Ishikawa (cell line): Measurements from ENCODE around the gene VIPR2.
A peak's percentile ranks its signal among the peaks of the same experiment; 100 is the strongest.

Experiments used
- CEBPB ChIP-seq: IDR thresholded peaks from 2 replicates; pipeline ENCODE4 v1.6.1; 2012
- CREB1 ChIP-seq: IDR thresholded peaks from 2 replicates; pipeline ENCODE4 v1.6.1; 2012; ENCODE audit warnings: low read depth
- EGR1 ChIP-seq: IDR thresholded peaks from 2 replicates; pipeline ENCODE4 v1.6.1; 2012
- EP300 ChIP-seq: IDR thresholded peaks from 2 replicates; pipeline ENCODE4 v1.6.1; 2012; ENCODE audit warnings: borderline replicate concordance
- FOXM1 ChIP-seq: IDR thresholded peaks from 2 replicates; pipeline ENCODE4 v1.6.1; 2012; ENCODE audit warnings: low read depth, borderline replicate concordance
- NFIC ChIP-seq: IDR thresholded peaks from 2 replicates; pipeline ENCODE4 v1.6.1; 2012
- RAD21 ChIP-seq: IDR thresholded peaks from 2 replicates; pipeline ENCODE4 v1.6.1; 2012; ENCODE audit warnings: low read depth
- TAF1 ChIP-seq: IDR thresholded peaks from 2 replicates; pipeline ENCODE4 v1.6.1; 2012; ENCODE audit warnings: low read depth, mild to moderate bottlenecking
- TCF12 ChIP-seq: IDR thresholded peaks from 2 replicates; pipeline ENCODE4 v1.6.1; 2012; ENCODE audit warnings: low read depth
- TEAD4 ChIP-seq: IDR thresholded peaks from 2 replicates; pipeline ENCODE4 v1.6.1; 2012
- USF1 ChIP-seq: IDR thresholded peaks from 2 replicates; pipeline ENCODE4 v1.6.1; 2012
- YY1 ChIP-seq: IDR thresholded peaks from 2 replicates; pipeline ENCODE4 v1.6.1; 2012; ENCODE audit warnings: low read depth
- ZBTB7A ChIP-seq: IDR thresholded peaks from 2 replicates; pipeline ENCODE4 v1.6.1; 2012; ENCODE audit warnings: low read depth
- TF ChIP-seq, protein P1 (sequence below): IDR thresholded peaks from 2 replicates; pipeline ENCODE4 v1.6.1; 2012; ENCODE audit warnings: low read depth, mild to moderate bottlenecking
- TF ChIP-seq, protein P2 (sequence below): IDR thresholded peaks from 2 replicates; pipeline ENCODE4 v1.6.1; 2012

Gene VIPR2

GRCh38 chr7:159027056-159027788 is 117.4 kb downstream of the VIPR2 start:
- TF ChIP-seq ZBTB7A (0 out of 2 replicates have a peak, but pooled peaks have one; percentile 18), EP300 (peak; percentile 9; the same call in 1 of the 2 replicates), TCF12 (0 out of 2 replicates have a peak, but pooled peaks have one; percentile 20), CREB1 (no peak), TEAD4 (peak; percentile 48; the same call in 1 of the 2 replicates), RAD21 (peak; percentile 37; the same call in 1 of the 2 replicates)

DNA sequence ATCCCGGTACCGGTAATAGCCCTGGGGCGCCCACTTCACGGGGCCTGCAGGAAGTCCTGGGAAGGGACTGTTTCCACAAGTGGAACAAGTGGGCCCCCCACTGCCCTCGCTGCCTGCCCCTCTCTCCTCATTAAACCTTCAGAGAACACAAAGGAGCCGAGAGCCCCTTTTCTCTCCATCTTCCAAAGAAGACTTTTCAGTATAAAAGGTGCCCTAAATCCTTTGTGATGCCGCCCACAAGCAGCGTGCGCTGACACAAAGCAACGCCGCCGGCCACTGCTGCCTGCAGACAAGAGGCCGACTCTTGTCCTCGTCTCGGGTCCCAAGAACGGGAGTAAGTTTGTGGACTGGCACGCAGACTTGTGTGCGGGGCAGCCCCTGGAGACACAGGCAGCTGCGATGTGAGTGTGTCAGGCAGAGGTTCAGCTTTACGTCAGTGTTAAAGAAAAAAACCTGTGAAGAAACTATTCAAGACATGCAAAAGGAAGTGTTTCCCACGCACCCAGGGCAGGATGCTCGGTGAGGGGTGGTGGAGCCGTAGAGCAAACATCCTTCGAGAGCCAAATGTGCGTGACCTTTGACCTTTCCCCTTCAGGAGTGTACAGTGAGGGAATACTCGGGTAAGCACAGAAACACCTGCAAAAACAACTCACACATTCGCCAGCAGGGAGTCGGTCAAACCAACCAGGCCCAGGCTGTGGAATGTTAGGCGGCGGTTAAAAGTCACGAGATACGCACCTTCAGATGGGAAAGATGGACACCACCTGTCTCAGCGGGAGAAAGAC is 118.2 kb downstream of the VIPR2 start:
- TF ChIP-seq RAD21 (no peak), USF1 (no peak), CREB1 (no peak), TCF12 (no peak), FOXM1 (no peak), EGR1 (no peak), EP300 (no peak), ZBTB7A (no peak), CEBPB (no peak), YY1 (no peak)
- TF ChIP-seq, protein P1, sequence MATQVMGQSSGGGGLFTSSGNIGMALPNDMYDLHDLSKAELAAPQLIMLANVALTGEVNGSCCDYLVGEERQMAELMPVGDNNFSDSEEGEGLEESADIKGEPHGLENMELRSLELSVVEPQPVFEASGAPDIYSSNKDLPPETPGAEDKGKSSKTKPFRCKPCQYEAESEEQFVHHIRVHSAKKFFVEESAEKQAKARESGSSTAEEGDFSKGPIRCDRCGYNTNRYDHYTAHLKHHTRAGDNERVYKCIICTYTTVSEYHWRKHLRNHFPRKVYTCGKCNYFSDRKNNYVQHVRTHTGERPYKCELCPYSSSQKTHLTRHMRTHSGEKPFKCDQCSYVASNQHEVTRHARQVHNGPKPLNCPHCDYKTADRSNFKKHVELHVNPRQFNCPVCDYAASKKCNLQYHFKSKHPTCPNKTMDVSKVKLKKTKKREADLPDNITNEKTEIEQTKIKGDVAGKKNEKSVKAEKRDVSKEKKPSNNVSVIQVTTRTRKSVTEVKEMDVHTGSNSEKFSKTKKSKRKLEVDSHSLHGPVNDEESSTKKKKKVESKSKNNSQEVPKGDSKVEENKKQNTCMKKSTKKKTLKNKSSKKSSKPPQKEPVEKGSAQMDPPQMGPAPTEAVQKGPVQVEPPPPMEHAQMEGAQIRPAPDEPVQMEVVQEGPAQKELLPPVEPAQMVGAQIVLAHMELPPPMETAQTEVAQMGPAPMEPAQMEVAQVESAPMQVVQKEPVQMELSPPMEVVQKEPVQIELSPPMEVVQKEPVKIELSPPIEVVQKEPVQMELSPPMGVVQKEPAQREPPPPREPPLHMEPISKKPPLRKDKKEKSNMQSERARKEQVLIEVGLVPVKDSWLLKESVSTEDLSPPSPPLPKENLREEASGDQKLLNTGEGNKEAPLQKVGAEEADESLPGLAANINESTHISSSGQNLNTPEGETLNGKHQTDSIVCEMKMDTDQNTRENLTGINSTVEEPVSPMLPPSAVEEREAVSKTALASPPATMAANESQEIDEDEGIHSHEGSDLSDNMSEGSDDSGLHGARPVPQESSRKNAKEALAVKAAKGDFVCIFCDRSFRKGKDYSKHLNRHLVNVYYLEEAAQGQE, result no peak

DNA sequence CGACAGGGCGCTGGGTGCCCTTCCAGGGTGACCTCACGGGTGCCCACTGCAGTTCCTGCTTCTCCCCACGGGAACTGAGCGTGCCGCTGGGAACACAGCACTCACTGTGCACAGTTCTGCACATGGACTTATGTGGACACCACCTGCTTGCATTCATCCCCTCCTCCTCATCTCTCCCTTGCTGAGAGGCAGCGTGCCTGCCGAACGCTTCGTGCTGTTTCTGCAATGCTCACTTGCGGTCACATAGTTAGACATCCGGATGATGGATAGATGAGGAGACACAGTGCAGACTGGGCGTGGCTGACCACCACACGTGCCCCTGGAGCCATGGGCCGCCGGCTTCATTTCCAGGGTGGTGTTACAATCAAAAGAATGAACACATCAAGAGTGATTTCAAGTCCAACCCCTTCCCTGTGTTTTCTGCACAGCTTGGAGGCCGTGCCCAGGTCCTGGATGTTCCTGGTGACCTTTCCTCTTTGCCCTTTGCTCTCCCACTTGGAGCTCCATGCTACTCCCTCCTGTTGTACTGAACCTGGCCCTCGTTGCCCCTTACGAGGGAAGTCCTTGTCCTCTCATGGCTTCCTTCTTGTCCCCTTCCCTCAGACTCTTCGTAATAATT is 119.4 kb downstream of the VIPR2 start:
- TF ChIP-seq, protein P2, sequence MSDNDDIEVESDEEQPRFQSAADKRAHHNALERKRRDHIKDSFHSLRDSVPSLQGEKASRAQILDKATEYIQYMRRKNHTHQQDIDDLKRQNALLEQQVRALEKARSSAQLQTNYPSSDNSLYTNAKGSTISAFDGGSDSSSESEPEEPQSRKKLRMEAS, result peak; percentile 55
- TF ChIP-seq NFIC (peak; percentile 24), USF1 (peak; percentile 45; the same call in 1 of the 2 replicates), TEAD4 (peak; percentile 34; the same call in 1 of the 2 replicates), CREB1 (no peak), TCF12 (peak; percentile 18; the same call in 1 of the 2 replicates), TAF1 (no peak), RAD21 (no peak)

GRCh38 chr7:159024280-159024951 is 120.3 kb downstream of the VIPR2 start:
- TF ChIP-seq NFIC (no peak), YY1 (no peak), TAF1 (no peak), TEAD4 (no peak), RAD21 (no peak), EP300 (no peak), TCF12 (no peak), ZBTB7A (no peak), CEBPB (no peak), FOXM1 (no peak), CREB1 (no peak), USF1 (no peak), EGR1 (no peak)
- TF ChIP-seq, protein P2, result no peak
- TF ChIP-seq, protein P1, result no peak
